ENCODE measurements around the gene RNF183. TPM values are rescaled to one million over a fixed set of nuclear protein-coding genes. Genes with fewer than 3 reads are reported as not detected.
A peak's percentile ranks its signal among the peaks of the same experiment; 100 is the strongest.

The RNF183 gene
- total RNA-seq, 6 experiments from 2014 or later, result 0.27 TPM; not detected in 5

DNA sequence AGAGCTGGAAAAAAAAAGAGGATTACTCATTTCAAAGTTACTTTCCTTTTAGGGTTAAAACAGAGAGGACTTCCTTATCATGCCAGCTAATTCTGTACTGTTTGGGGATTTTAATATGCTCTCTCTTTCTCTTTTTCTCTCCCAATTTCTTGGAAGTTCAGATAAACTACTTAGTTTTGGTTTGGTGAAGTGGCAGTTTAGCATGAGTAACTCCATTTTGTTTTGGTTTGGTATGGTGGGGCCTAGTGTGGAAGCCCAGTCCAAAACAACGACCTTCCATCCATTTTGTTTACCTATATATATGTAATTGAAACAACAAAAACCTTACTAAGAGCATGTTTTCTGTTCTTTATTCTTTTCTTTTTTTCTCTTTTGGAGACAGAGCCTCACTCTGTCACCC, 42.5 kb upstream of the RNF183 start:
- H3K27me3 ChIP-seq, result no peaks in the 10 kb centered on the region
- no peak overlapping the region for H3K4me3 ChIP-seq
- TF ChIP-seq POLR2A (IDR thresholded peaks at IDR 0.05), result no peak
- TF ChIP-seq, protein P1, sequence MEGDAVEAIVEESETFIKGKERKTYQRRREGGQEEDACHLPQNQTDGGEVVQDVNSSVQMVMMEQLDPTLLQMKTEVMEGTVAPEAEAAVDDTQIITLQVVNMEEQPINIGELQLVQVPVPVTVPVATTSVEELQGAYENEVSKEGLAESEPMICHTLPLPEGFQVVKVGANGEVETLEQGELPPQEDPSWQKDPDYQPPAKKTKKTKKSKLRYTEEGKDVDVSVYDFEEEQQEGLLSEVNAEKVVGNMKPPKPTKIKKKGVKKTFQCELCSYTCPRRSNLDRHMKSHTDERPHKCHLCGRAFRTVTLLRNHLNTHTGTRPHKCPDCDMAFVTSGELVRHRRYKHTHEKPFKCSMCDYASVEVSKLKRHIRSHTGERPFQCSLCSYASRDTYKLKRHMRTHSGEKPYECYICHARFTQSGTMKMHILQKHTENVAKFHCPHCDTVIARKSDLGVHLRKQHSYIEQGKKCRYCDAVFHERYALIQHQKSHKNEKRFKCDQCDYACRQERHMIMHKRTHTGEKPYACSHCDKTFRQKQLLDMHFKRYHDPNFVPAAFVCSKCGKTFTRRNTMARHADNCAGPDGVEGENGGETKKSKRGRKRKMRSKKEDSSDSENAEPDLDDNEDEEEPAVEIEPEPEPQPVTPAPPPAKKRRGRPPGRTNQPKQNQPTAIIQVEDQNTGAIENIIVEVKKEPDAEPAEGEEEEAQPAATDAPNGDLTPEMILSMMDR (IDR thresholded peaks at IDR 0.05), result no peak
- no peaks in the 10 kb centered on the region for H3K9me3 ChIP-seq
- WGBS (ENCODE audit: insufficient coverage, low coverage, low lambda C conversion rate, missing lambda C conversion rate), result 12% methylated on average over 1 of the region's 1 CpG
- intact Hi-C loops (cut with DNase I), result no loop called here
- peaks cover 0 to 9% (median 2%) of the 10 kb centered on the region in 4 donors for H3K4me1 ChIP-seq
- DNase-seq (no peak), ATAC-seq (no peak)
- H3K27ac ChIP-seq, result no peak overlapping the region
- H3K36me3 ChIP-seq, result no peaks in the 10 kb centered on the region

DNA sequence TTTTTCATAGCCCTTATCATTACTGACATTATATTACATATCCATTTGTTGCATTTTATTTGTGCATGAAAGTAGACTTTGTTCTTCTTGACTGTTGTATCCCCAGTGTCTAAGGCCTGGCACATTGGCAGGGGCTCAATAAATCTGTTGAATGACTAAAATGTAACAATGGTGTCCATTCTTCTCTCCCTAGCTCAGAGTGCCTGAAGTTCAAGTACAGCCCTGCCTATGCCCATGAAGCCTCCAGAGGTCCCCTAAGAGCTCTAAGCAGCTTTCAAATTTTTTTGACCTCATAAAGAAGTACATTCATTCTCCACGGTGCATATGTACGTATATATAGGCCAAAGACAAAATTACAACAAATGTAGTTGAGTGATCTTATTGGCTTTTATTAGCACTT, 42.0 kb upstream of the RNF183 start:
- Histone ChIP-seq H3K27me3 (no peaks in the 10 kb centered on the region), H3K36me3 (no peaks in the 10 kb centered on the region), H3K9me3 (no peaks in the 10 kb centered on the region), H3K4me1 (peaks cover 0 to 9% (median 2%) of the 10 kb centered on the region in 4 donors), H3K4me3 (no peak overlapping the region), H3K27ac (no peak overlapping the region)
- ATAC-seq, result no peak
- TF ChIP-seq POLR2A (IDR thresholded peaks at IDR 0.05), result no peak
- TF ChIP-seq, protein P1 (IDR thresholded peaks at IDR 0.05), result no peak
- intact Hi-C loops (cut with DNase I), result no loop called here
- 74% methylated on average over 2 of the region's 2 CpGs for WGBS (ENCODE audit: insufficient coverage, low coverage, low lambda C conversion rate, missing lambda C conversion rate)
- DNase-seq, result no peak

DNA sequence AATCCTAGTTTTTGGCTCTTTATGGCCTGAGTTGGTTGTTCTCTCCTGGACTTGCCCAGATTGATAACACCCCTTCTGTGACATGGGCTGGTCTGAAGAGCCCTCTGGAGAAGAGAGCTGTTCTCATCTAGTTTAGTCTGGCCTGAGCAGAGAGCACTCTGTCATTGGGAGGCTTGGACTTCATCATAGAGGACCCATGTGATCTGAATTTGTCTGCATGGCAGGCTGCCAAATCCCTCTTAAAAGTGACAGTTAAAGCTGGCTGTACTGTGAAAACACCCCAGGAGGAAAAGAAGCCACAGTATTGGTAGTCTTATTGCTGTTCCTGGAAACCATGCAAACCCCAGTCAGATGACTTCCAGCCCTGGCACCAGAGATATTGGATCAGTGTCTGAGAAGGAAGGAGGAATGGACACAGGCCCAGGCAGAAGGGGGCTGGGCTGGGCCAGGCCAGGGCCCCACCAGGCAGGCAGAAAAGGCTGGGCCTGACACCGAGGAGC, 40.6 kb upstream of the RNF183 start:
- peak; percentile 52 to 72 (median 63) for ATAC-seq
- no peak for TF ChIP-seq POLR2A (IDR thresholded peaks at IDR 0.05)
- TF ChIP-seq, protein P1 (IDR thresholded peaks at IDR 0.05), result no peak
- no peaks in the 10 kb centered on the region for H3K9me3 ChIP-seq
- no peaks in the 10 kb centered on the region for H3K27me3 ChIP-seq
- peaks cover 0 to 9% (median 2%) of the 10 kb centered on the region in 4 donors for H3K4me1 ChIP-seq
- H3K36me3 ChIP-seq, result no peaks in the 10 kb centered on the region
- intact Hi-C loops (cut with DNase I), result no loop called here
- WGBS (ENCODE audit: insufficient coverage, low coverage, low lambda C conversion rate, missing lambda C conversion rate), result 29% methylated on average over 1 of the region's 1 CpG
- H3K27ac ChIP-seq, result peak overlapping the region; percentile 24 to 45 (median 37)
- DNase-seq, result peak; percentile 62 to 87 (median 68)
- no peak overlapping the region for H3K4me3 ChIP-seq

DNA sequence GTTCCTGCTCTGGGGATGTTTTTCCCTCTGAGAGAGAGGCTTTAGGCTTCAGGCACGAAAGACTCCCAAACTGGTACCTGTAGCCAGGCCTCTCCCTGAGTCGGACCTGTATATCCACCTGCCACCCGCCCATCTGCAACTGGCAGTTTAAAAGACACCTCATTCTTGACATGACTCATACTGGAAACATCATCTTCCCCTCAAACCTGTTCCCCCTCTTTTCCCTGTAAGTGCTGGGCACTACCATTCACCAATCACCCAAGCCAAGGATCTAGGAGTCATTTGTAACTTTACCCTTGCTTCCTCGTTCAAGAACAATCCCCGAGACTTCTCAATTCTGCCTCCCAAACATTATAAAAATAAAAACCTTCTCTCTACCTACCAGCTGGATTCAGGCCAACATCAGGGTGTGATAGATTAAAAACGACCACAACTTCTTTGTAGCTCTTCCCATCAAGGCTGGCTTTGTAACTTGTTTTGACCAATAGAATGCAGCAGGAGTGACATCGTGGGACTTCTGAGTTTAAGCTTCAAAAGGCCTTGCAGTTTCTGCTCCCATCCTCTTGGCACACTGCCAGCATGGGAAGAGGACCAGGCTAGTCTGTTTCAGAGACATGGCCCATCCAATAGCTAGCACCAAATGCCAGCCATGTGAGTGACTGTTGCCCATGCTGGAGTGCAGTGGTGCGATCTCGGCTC, 38.7 kb upstream of the RNF183 start:
- intact Hi-C loops (cut with DNase I), result no loop called here
- ATAC-seq (no peak), DNase-seq (no peak)
- Histone ChIP-seq H3K4me3 (no peak overlapping the region), H3K9me3 (no peaks in the 10 kb centered on the region), H3K4me1 (peaks cover 0 to 9% (median 2%) of the 10 kb centered on the region in 4 donors), H3K27ac (no peak overlapping the region), H3K36me3 (no peaks in the 10 kb centered on the region), H3K27me3 (no peaks in the 10 kb centered on the region)
- 57% methylated on average over 5 of the region's 9 CpGs for WGBS (ENCODE audit: insufficient coverage, low coverage, low lambda C conversion rate, missing lambda C conversion rate)
- TF ChIP-seq, protein P1 (IDR thresholded peaks at IDR 0.05), result no peak
- no peak for TF ChIP-seq POLR2A (IDR thresholded peaks at IDR 0.05)
